Suprapubic skin (tissue), 4 donors: ENCODE results near the gene SPACA4. TPM values are rescaled to one million over a fixed set of nuclear protein-coding genes. Genes with fewer than 3 reads are reported as not detected.

Source experiments
- DNase-seq, 2 donors: peaks; one replicate each; pipeline ENCODE4 v3.0.0-alpha.2; 2019; ENCODE audit warnings: low spot score in 2 of 2
- H3K27ac ChIP-seq: fragments of 200-600 bp; sonication (generic); one replicate; pipeline ENCODE4 v1.5.1; 2019
- H3K27me3 ChIP-seq: fragments of 200-600 bp; sonication (generic); one replicate; pipeline ENCODE4 v1.5.1; 2019
- H3K36me3 ChIP-seq: fragments of 200-600 bp; sonication (generic); one replicate; pipeline ENCODE4 v1.5.1; 2019
- H3K4me1 ChIP-seq: fragments of 200-600 bp; sonication (generic); one replicate; pipeline ENCODE4 v1.5.1; 2019
- H3K4me3 ChIP-seq: fragments of 200-600 bp; sonication (generic); one replicate; pipeline ENCODE4 v1.5.1; 2019; ENCODE audit warnings: mild to moderate bottlenecking
- H3K9me3 ChIP-seq: fragments of 200-600 bp; sonication (generic); one replicate; pipeline ENCODE4 v1.5.1; 2019
- EP300 ChIP-seq: sonication (generic); formaldehyde crosslinking; IDR thresholded peaks from one replicate; pipeline ENCODE4 v1.6.1; 2017; ENCODE audit warnings: antibody characterized with exemption
- POLR2A ChIP-seq, 2 donors: fragments of 450-650 bp; IDR thresholded peaks; one replicate each; pipeline ENCODE4 v1.6.1; 2017; ENCODE audit warnings: antibody characterized with exemption in 2 of 2, mild to moderate bottlenecking in 2 of 2, moderate library complexity in 2 of 2
- POLR2AphosphoS5 ChIP-seq, 3 donors: sonication (generic); formaldehyde crosslinking; IDR thresholded peaks; one replicate each; pipeline ENCODE4 v1.6.1; 2017; ENCODE audit warnings: antibody characterized with exemption in 3 of 3
- WGBS: methylation state at CpG from one replicate; pipeline ENCODE4 v1.1.5; 2018; 5-methylcytosine and 5-hydroxymethylcytosine counted together
- total RNA-seq, 4 donors: library from RNA; depleted of rRNA; stranded (reverse); fragments of >200 nt; gene quantifications; one replicate each; pipeline ENCODE4 v1.1.0, GENCODE V29; 2016
- TF ChIP-seq, protein P1 (sequence below), 2 donors: fragments of 200-600 bp in 1 of 2; fragments of 450-650 bp in 1 of 2; sonication (generic) in 1 of 2; IDR thresholded peaks; one replicate each; pipeline ENCODE4 v1.5.1; 2016 to 2019; ENCODE audit warnings: antibody characterized with exemption in 2 of 2, mild to moderate bottlenecking in 1 of 2, moderate library complexity in 1 of 2

SPACA4 gene
- total RNA-seq, 4 donors from 2014 or later: 2.1 to 3.6 (median 2.8) TPM

DNA sequence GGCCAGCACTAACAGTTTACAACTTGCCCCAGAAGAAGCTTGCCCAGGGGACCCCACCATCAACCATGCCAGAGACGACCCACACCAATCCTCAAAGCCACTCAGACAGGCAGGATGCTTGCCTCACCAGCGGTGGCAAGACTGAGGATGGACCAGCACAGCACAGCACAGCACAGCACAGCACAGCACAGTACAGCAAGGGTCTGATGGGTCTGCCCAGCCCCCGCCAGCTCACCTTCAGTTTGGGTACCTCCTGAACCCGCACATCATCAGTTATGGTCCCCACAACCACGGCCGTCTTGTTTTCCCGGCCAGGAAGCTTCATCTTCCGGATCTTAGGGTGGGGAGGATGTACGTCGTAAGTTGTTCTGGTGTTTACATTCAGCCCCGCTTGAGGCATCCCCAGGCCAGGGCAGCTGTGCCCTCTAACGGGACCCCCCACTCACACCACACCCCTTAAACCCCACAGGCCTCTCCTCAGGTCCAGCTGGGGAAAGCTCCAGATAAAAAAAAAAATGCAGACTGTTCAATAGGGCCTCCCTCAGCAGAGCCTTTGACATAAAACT lies 10.0 kb downstream of the SPACA4 start:
- no peak for DNase-seq
- Histone ChIP-seq H3K36me3 (peaks cover 30% of the 10 kb centered on the region), H3K4me1 (peaks cover 57% of the 10 kb centered on the region), H3K9me3 (no peaks in the 10 kb centered on the region), H3K27me3 (no peaks in the 10 kb centered on the region), H3K4me3 (peak overlapping the region; percentile 81), H3K27ac (peak overlapping the region; percentile 88)
- 69% methylated on average over 10 of the region's 12 CpGs for WGBS
- TF ChIP-seq, protein P1, sequence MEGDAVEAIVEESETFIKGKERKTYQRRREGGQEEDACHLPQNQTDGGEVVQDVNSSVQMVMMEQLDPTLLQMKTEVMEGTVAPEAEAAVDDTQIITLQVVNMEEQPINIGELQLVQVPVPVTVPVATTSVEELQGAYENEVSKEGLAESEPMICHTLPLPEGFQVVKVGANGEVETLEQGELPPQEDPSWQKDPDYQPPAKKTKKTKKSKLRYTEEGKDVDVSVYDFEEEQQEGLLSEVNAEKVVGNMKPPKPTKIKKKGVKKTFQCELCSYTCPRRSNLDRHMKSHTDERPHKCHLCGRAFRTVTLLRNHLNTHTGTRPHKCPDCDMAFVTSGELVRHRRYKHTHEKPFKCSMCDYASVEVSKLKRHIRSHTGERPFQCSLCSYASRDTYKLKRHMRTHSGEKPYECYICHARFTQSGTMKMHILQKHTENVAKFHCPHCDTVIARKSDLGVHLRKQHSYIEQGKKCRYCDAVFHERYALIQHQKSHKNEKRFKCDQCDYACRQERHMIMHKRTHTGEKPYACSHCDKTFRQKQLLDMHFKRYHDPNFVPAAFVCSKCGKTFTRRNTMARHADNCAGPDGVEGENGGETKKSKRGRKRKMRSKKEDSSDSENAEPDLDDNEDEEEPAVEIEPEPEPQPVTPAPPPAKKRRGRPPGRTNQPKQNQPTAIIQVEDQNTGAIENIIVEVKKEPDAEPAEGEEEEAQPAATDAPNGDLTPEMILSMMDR (IDR thresholded peaks at IDR 0.05): no peak
- TF ChIP-seq POLR2AphosphoS5 (IDR thresholded peaks at IDR 0.05) (no peak), EP300 (no peak), POLR2A (IDR thresholded peaks at IDR 0.05) (no peak)

DNA sequence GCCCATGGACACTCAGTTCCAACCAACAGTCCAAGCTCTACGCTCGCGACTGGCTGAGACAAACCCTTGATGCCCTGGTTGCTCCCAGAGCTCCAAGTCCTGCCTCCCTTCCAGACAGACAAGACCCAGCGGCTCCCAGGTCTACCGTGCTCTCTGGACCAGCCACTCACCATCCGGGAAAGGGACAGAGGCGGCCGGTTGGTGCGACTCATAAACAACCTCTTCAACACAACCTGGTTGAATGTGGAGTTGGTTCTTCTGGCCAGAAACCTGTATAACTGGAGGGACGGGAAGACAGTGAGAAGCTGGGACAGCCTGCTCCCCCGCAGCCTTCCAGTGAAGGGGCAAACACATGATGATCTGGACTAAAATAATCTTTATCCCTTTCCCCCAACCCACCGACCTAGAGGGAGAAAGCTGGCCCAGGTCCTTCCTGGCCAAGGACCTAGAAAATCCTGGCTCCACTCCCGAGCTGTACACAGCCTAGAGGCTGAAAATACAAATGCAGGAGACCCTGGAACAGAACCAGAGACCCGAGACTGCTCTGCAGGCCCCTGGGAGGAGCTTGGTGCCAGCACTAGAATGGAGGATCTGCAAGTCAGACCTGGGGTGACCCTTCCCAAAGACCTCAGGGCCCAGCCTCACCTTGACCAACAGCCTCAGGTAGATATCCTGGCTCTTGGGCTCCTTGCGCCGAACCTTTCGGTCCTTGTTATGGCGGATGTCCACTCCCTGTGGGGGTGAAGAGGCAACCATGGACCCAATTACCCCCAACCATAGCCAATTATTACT lies 10.8 kb downstream of the SPACA4 start:
- H3K9me3 ChIP-seq: no peaks in the 10 kb centered on the region
- DNase-seq: no peak
- H3K4me3 ChIP-seq: peak overlapping the region; percentile 81
- peaks cover 30% of the 10 kb centered on the region for H3K36me3 ChIP-seq
- TF ChIP-seq, protein P1 (IDR thresholded peaks at IDR 0.05): no peak
- no peak for TF ChIP-seq POLR2A (IDR thresholded peaks at IDR 0.05)
- no peak for TF ChIP-seq EP300
- TF ChIP-seq POLR2AphosphoS5 (IDR thresholded peaks at IDR 0.05): no peak
- H3K4me1 ChIP-seq: peaks cover 60% of the 10 kb centered on the region
- WGBS: 52% methylated on average over 17 of the region's 18 CpGs
- peak overlapping the region; percentile 88 for H3K27ac ChIP-seq
- no peaks in the 10 kb centered on the region for H3K27me3 ChIP-seq

- H3K4me1 ChIP-seq: peaks cover 69% of the 10 kb centered on the region
- TF ChIP-seq POLR2AphosphoS5 (IDR thresholded peaks at IDR 0.05) (no peak), EP300 (no peak), POLR2A (IDR thresholded peaks at IDR 0.05) (no peak)
- TF ChIP-seq, protein P1 (IDR thresholded peaks at IDR 0.05): no peak
- no peaks in the 10 kb centered on the region for H3K9me3 ChIP-seq
- H3K4me3 ChIP-seq: peak overlapping the region; percentile 81
- peaks cover 30% of the 10 kb centered on the region for H3K36me3 ChIP-seq
- H3K27me3 ChIP-seq: no peaks in the 10 kb centered on the region
- DNase-seq: no peak
- under 1% methylated on average over 9 of the region's 18 CpGs for WGBS
- H3K27ac ChIP-seq: peak overlapping the region; percentile 88
Observed at GRCh38 chr19:48618278-48618915, 11.9 kb downstream of the SPACA4 start.

DNA sequence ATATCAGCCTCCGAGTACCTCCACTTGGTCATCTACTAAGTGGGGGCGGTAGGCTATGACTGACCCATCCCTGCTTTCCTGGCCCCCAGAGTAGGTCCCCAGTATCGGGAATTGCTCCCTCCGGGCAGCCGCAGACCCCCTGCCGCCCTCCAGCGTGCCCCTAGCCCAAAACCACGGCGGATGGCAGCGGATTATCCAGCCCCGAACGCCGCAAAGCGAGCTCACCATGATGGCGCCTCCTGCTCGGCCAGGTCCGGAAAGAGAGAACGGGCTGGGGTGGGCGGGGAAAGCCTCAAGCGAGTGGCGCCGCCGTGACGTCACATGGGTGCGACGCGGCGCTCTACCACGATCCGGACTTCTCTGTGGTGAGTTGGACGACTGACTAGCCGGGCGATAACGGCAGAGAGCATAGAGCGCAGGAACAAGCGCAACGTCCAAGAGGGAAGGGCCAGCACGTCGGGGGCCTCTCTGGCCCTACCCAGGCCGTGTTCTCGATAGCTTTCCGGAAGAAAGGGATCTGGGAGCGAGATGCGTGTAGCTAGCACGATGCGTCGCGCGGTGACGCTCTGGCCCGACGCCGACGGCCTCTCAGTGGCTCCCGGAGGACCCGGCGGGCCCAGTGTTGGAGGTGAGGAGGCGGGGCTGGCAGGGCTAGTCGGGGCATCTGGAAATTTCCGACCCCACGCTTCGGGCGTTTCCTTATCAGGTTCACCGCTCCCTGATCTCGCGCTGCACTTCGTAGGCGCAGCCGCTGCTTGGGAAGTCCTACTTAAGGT lies 12.6 kb downstream of the SPACA4 start, which contains the start of the genes RPL18 and SPHK2:
TSS of gene RPL18 (minus strand) at position 263 of the 776 bp plus-strand sequence. CDS start at position 228, 35 bp downstream.
TSS of gene SPHK2 (plus strand) at position 591 of the 776 bp plus-strand sequence. CDS start 1,009 bp downstream, outside the sequence.
- H3K36me3 ChIP-seq: peaks cover 30% of the 10 kb centered on the region
- peak within 1 kb of the TSS; percentile 88 for H3K27ac ChIP-seq
- H3K27me3 ChIP-seq: no peaks in the 10 kb centered on the region
- peak within 1 kb of the TSS; percentile 81 for H3K4me3 ChIP-seq
- DNase-seq: peak; percentile 98
- TF ChIP-seq POLR2AphosphoS5 (IDR thresholded peaks at IDR 0.05): peak; percentile 73 to 98 (median 76)
- peak; percentile 93 to 94 for TF ChIP-seq POLR2A (IDR thresholded peaks at IDR 0.05)
- TF ChIP-seq, protein P1 (IDR thresholded peaks at IDR 0.05): no peak
- TF ChIP-seq EP300: no peak
- H3K9me3 ChIP-seq: no peaks in the 10 kb centered on the region
- H3K4me1 ChIP-seq: peaks cover 72% of the 10 kb centered on the region
- under 1% methylated on average over 47 of the region's 69 CpGs for WGBS
